HL-60 (cell line): Measurements from ENCODE around the gene ASTN2.

Source experiments
- CTCF ChIP-seq: IDR thresholded peaks from one replicate; pipeline ENCODE4 v1.5.1; 2011; ENCODE audit warnings: low read length, control low read depth, inconsistent platforms; ENCODE audit not compliant: insufficient read depth
- POLR2AphosphoS5 ChIP-seq: IDR thresholded peaks from 2 replicates; pipeline ENCODE4 v1.6.1; 2012; ENCODE audit warnings: low read depth
- SPI1 ChIP-seq: IDR thresholded peaks from 2 replicates; pipeline ENCODE4 v1.6.1; 2012; ENCODE audit warnings: low read depth, mild to moderate bottlenecking, borderline replicate concordance
- TF ChIP-seq, protein P1 (sequence below): IDR thresholded peaks from 2 replicates; pipeline ENCODE4 v1.6.1; 2012; ENCODE audit warnings: low read depth; ENCODE audit not compliant: insufficient replicate concordance

DNA sequence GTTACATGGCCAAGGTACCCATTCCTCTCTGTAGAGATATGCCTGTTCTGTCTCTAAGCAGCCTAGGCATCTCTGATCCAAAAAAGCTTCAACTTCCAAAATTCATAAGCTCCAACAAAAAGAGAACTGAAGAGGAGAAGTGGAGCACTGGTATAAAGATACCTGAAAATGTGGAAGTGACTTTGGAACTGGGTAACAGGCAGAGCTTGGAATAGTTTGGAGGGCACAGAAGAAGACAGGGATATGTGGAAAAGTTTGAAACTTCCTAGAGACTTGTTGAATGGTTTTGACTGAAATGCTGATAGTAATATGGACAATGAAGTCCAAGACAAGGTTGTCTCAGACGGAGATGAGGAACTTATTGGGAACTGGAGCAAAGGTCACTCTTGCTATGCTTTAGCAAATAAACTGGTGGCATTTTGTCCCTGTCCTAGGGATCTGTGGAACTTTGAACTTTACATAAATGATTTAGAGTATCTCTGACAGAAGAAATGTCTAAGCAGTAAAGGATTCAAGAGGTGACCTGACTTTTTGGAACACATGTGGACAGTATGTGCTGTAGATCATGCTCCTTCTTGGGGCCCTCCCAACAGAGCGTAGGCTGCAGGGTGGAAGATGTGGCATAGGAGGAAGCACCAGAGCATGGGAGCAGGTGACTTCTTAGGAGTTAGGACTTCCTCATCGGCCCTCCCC, 889.9 kb downstream of the ASTN2 start:
- TF ChIP-seq POLR2AphosphoS5 (no peak), CTCF (no peak), SPI1 (no peak)
- TF ChIP-seq, protein P1, sequence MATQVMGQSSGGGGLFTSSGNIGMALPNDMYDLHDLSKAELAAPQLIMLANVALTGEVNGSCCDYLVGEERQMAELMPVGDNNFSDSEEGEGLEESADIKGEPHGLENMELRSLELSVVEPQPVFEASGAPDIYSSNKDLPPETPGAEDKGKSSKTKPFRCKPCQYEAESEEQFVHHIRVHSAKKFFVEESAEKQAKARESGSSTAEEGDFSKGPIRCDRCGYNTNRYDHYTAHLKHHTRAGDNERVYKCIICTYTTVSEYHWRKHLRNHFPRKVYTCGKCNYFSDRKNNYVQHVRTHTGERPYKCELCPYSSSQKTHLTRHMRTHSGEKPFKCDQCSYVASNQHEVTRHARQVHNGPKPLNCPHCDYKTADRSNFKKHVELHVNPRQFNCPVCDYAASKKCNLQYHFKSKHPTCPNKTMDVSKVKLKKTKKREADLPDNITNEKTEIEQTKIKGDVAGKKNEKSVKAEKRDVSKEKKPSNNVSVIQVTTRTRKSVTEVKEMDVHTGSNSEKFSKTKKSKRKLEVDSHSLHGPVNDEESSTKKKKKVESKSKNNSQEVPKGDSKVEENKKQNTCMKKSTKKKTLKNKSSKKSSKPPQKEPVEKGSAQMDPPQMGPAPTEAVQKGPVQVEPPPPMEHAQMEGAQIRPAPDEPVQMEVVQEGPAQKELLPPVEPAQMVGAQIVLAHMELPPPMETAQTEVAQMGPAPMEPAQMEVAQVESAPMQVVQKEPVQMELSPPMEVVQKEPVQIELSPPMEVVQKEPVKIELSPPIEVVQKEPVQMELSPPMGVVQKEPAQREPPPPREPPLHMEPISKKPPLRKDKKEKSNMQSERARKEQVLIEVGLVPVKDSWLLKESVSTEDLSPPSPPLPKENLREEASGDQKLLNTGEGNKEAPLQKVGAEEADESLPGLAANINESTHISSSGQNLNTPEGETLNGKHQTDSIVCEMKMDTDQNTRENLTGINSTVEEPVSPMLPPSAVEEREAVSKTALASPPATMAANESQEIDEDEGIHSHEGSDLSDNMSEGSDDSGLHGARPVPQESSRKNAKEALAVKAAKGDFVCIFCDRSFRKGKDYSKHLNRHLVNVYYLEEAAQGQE, result no peak
